RWPE2 (cell line): ENCODE measurements around the gene EEPD1.
A peak's percentile ranks its signal among the peaks of the same experiment; 100 is the strongest.

Experiments
- ATAC-seq: fragments of 200-7000 bp; cut with Tn5 transposase; 3 replicates; pipeline ENCODE4 v1.9.1; 2021; ENCODE audit warnings: low read depth
- DNase-seq: peaks from one replicate; pipeline ENCODE4 v3.0.0-alpha.2; 2020; ENCODE audit warnings: low spot score
- H3K27ac ChIP-seq: fragments of 450-650 bp; 2 replicates; pipeline ENCODE4 v1.5.1; 2017; ENCODE audit warnings: mild to moderate bottlenecking; ENCODE audit not compliant: poor library complexity, severe bottlenecking
- H3K27me3 ChIP-seq: fragments of 250-450 bp; sonication (Bioruptor Pico); 2 replicates; pipeline ENCODE4 v1.5.1; 2021; ENCODE audit warnings: mild to moderate bottlenecking, moderate library complexity; ENCODE audit not compliant: insufficient read depth, poor library complexity, severe bottlenecking
- H3K36me3 ChIP-seq: fragments of 250-450 bp; sonication (Bioruptor Pico); 2 replicates; pipeline ENCODE4 v1.5.1; 2020; ENCODE audit warnings: low read depth, mild to moderate bottlenecking, moderate library complexity
- H3K4me1 ChIP-seq: fragments of 250-450 bp; sonication (Bioruptor Pico); 2 replicates; pipeline ENCODE4 v1.5.1; 2021; ENCODE audit warnings: mild to moderate bottlenecking, moderate library complexity; ENCODE audit not compliant: insufficient read depth, poor library complexity, severe bottlenecking
- H3K4me3 ChIP-seq: fragments of 250-450 bp; sonication (Bioruptor Pico); 2 replicates; pipeline ENCODE4 v1.5.1; 2021; ENCODE audit warnings: mild to moderate bottlenecking, moderate library complexity; ENCODE audit not compliant: severe bottlenecking
- H3K9me3 ChIP-seq: fragments of 250-450 bp; sonication (Bioruptor Pico); 2 replicates; pipeline ENCODE4 v1.5.1; 2021; ENCODE audit warnings: mild to moderate bottlenecking, moderate library complexity; ENCODE audit not compliant: severe bottlenecking
- TF ChIP-seq, protein P1 (sequence below): fragments of 450-650 bp; IDR thresholded peaks from one replicate; pipeline ENCODE4 v1.5.1; 2017; ENCODE audit warnings: mild to moderate bottlenecking, moderate library complexity; ENCODE audit not compliant: poor library complexity, severe bottlenecking

The EEPD1 gene

DNA sequence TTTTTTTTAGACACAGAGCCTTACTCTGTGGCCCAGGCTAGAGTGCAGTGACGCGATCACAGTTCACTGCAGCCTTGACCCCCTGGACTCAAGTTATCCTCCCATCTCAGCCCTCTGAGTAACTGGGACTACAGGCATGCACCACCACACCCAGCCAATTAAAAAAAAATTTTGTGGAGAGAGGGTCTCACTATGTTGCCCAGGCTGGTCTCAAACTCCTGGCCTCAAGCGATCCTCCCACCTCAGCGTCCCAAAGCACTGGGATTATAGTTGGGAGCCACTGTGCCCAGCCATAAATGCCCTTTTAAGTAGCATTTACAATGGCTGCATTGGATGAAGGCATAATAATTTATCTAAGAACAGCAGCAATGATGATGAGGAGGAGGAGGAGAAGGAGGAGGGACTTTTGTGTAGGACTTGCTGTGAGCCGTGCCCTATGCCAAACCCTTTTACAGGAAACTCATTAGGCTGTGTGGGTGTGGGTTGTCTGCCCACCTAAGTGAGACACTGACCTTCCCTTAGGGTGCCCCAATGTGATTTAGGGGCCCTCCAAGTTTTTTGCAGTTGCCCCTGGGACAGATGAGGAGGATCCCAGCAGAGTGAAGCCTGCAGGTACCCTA lies 51.1 kb downstream of the EEPD1 start:
- Histone ChIP-seq H3K9me3 (no peaks in the 10 kb centered on the region), H3K27ac (no peak overlapping the region), H3K27me3 (no peaks in the 10 kb centered on the region), H3K4me1 (peaks cover 14% of the 10 kb centered on the region), H3K4me3 (no peak overlapping the region), H3K36me3 (no peaks in the 10 kb centered on the region)
- DNase-seq (no peak), ATAC-seq (no peak)
- TF ChIP-seq, protein P1, sequence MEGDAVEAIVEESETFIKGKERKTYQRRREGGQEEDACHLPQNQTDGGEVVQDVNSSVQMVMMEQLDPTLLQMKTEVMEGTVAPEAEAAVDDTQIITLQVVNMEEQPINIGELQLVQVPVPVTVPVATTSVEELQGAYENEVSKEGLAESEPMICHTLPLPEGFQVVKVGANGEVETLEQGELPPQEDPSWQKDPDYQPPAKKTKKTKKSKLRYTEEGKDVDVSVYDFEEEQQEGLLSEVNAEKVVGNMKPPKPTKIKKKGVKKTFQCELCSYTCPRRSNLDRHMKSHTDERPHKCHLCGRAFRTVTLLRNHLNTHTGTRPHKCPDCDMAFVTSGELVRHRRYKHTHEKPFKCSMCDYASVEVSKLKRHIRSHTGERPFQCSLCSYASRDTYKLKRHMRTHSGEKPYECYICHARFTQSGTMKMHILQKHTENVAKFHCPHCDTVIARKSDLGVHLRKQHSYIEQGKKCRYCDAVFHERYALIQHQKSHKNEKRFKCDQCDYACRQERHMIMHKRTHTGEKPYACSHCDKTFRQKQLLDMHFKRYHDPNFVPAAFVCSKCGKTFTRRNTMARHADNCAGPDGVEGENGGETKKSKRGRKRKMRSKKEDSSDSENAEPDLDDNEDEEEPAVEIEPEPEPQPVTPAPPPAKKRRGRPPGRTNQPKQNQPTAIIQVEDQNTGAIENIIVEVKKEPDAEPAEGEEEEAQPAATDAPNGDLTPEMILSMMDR: no peak

GRCh38 chr7:36204929-36205635 lies 52.0 kb downstream of the EEPD1 start:
- H3K4me1 ChIP-seq: peaks cover 14% of the 10 kb centered on the region
- H3K9me3 ChIP-seq: no peaks in the 10 kb centered on the region
- DNase-seq (no peak), ATAC-seq (no peak)
- no peaks in the 10 kb centered on the region for H3K27me3 ChIP-seq
- H3K27ac ChIP-seq: no peak overlapping the region
- H3K4me3 ChIP-seq: no peak overlapping the region
- TF ChIP-seq, protein P1: no peak
- no peaks in the 10 kb centered on the region for H3K36me3 ChIP-seq

- TF ChIP-seq, protein P1: no peak
- H3K4me1 ChIP-seq: peaks cover 14% of the 10 kb centered on the region
- no peaks in the 10 kb centered on the region for H3K27me3 ChIP-seq
Measured at GRCh38 chr7:36205803-36206202, 52.7 kb downstream of the EEPD1 start.

GRCh38 chr7:36207451-36208291 lies 54.6 kb downstream of the EEPD1 start:
- H3K4me3 ChIP-seq: no peak overlapping the region
- H3K9me3 ChIP-seq: no peaks in the 10 kb centered on the region
- no peak for DNase-seq
- peaks cover 14% of the 10 kb centered on the region for H3K4me1 ChIP-seq
- TF ChIP-seq, protein P1: no peak
- H3K27ac ChIP-seq: peak overlapping the region; percentile 67
- H3K27me3 ChIP-seq: no peaks in the 10 kb centered on the region
- H3K36me3 ChIP-seq: no peaks in the 10 kb centered on the region
- peak; percentile 78 for ATAC-seq

More at GRCh38 chr7:36205803-36206202, 52.7 kb downstream of the EEPD1 start:
- no peak overlapping the region for H3K4me3 ChIP-seq
- H3K36me3 ChIP-seq: no peaks in the 10 kb centered on the region
- no peak for DNase-seq
- no peak overlapping the region for H3K27ac ChIP-seq
- ATAC-seq: no peak
- no peaks in the 10 kb centered on the region for H3K9me3 ChIP-seq
